ENCODE measurements around the gene NRXN3.

The NRXN3 gene

GRCh38 chr14:79530555-79530954 is 1360.4 kb downstream of the NRXN3 start:
- H3K27me3 ChIP-seq (ENCODE audit: insufficient read depth, low read length): no peaks in the 10 kb centered on the region
- no peak overlapping the region for H3K4me3 ChIP-seq (ENCODE audit: low read depth, low read length)
- no peak overlapping the region for H3K27ac ChIP-seq (ENCODE audit: low read depth, low read length)
- H3K4me1 ChIP-seq (ENCODE audit: control insufficient read depth, insufficient read depth, low read length, unreplicated experiment): no peaks in the 10 kb centered on the region
- no peaks in the 10 kb centered on the region for H3K36me3 ChIP-seq (ENCODE audit: insufficient read depth, low read length)
- H2AFZ ChIP-seq (ENCODE audit: low read length, unreplicated experiment): no peak overlapping the region
- H3K79me2 ChIP-seq (ENCODE audit: control insufficient read depth, insufficient read depth, low read length, unreplicated experiment): no peaks in the 10 kb centered on the region

GRCh38 chr14:79534703-79535353 is 1364.7 kb downstream of the NRXN3 start:
- Histone ChIP-seq H3K27me3 (ENCODE audit: insufficient read depth, low read length) (no peaks in the 10 kb centered on the region), H3K4me1 (ENCODE audit: control insufficient read depth, insufficient read depth, low read length, unreplicated experiment) (no peaks in the 10 kb centered on the region), H2AFZ (ENCODE audit: low read length, unreplicated experiment) (no peak overlapping the region), H3K27ac (ENCODE audit: low read depth, low read length) (no peak overlapping the region), H3K79me2 (ENCODE audit: control insufficient read depth, insufficient read depth, low read length, unreplicated experiment) (no peaks in the 10 kb centered on the region), H3K36me3 (ENCODE audit: insufficient read depth, low read length) (no peaks in the 10 kb centered on the region), H3K4me3 (ENCODE audit: low read depth, low read length) (no peak overlapping the region)

- H3K4me3 ChIP-seq (ENCODE audit: low read depth, low read length): no peak overlapping the region
- no peaks in the 10 kb centered on the region for H3K27me3 ChIP-seq (ENCODE audit: insufficient read depth, low read length)
- H2AFZ ChIP-seq (ENCODE audit: low read length, unreplicated experiment): no peak overlapping the region
- H3K4me1 ChIP-seq (ENCODE audit: control insufficient read depth, insufficient read depth, low read length, unreplicated experiment): peaks cover 26% of the 10 kb centered on the region
- H3K27ac ChIP-seq (ENCODE audit: low read depth, low read length): no peak overlapping the region
- no peaks in the 10 kb centered on the region for H3K79me2 ChIP-seq (ENCODE audit: control insufficient read depth, insufficient read depth, low read length, unreplicated experiment)
- no peaks in the 10 kb centered on the region for H3K36me3 ChIP-seq (ENCODE audit: insufficient read depth, low read length)
Measured at GRCh38 chr14:79540394-79540793, 1370.2 kb downstream of the NRXN3 start.

- Histone ChIP-seq H3K36me3 (ENCODE audit: insufficient read depth, low read length) (no peaks in the 10 kb centered on the region), H3K27ac (ENCODE audit: low read depth, low read length) (peak overlapping the region; percentile 68), H3K4me1 (ENCODE audit: control insufficient read depth, insufficient read depth, low read length, unreplicated experiment) (peaks cover 26% of the 10 kb centered on the region), H2AFZ (ENCODE audit: low read length, unreplicated experiment) (peak overlapping the region; percentile 81), H3K27me3 (ENCODE audit: insufficient read depth, low read length) (no peaks in the 10 kb centered on the region), H3K4me3 (ENCODE audit: low read depth, low read length) (no peak overlapping the region), H3K79me2 (ENCODE audit: control insufficient read depth, insufficient read depth, low read length, unreplicated experiment) (no peaks in the 10 kb centered on the region)
Measured at GRCh38 chr14:79542121-79542520, 1371.9 kb downstream of the NRXN3 start.

- Histone ChIP-seq H3K27me3 (ENCODE audit: insufficient read depth, low read length) (no peaks in the 10 kb centered on the region), H3K4me1 (ENCODE audit: control insufficient read depth, insufficient read depth, low read length, unreplicated experiment) (peaks cover 26% of the 10 kb centered on the region), H3K79me2 (ENCODE audit: control insufficient read depth, insufficient read depth, low read length, unreplicated experiment) (no peaks in the 10 kb centered on the region), H3K36me3 (ENCODE audit: insufficient read depth, low read length) (no peaks in the 10 kb centered on the region), H2AFZ (ENCODE audit: low read length, unreplicated experiment) (no peak overlapping the region), H3K27ac (ENCODE audit: low read depth, low read length) (peak overlapping the region; percentile 68; the same call in 1 of the 2 replicates), H3K4me3 (ENCODE audit: low read depth, low read length) (no peak overlapping the region)
Measured at GRCh38 chr14:79543348-79543747, 1373.2 kb downstream of the NRXN3 start.

DNA sequence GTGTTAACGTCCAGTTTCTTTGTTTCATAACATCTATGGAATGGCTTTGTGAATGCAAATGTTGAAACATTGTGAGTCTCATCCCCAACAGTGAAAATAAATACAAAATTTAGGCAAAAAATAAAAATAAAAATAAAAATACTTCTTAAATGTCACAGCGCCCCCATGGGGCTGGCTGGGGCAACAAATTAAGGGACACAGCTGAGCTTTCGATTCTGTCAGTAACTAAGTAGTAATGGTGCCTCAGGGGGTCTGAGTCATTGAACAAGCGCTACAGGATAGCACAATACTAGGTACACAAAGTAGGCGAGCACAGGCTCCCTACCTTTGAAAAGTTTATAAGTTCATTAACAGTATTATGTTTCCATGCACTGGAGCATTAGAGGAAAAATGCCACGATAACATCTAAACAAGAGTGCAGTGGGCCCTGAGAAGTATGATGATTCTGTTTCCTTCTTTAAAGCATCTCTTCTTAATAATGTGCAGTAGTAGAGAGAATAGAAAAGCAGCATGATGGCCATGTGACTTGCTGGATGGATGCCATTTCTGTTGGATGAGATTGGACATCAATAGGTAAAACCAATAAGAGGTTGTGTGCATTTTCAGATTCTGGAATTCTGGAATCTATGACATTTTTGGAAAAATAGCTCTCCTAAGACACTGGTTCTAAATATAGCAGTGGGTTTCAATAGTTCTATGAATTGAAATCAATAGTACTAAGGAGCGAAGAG is 1374.0 kb downstream of the NRXN3 start:
- H3K27me3 ChIP-seq (ENCODE audit: insufficient read depth, low read length): no peaks in the 10 kb centered on the region
- peak overlapping the region; percentile 33 for H2AFZ ChIP-seq (ENCODE audit: low read length, unreplicated experiment)
- H3K79me2 ChIP-seq (ENCODE audit: control insufficient read depth, insufficient read depth, low read length, unreplicated experiment): no peaks in the 10 kb centered on the region
- H3K4me1 ChIP-seq (ENCODE audit: control insufficient read depth, insufficient read depth, low read length, unreplicated experiment): peaks cover 26% of the 10 kb centered on the region
- H3K4me3 ChIP-seq (ENCODE audit: low read depth, low read length): no peak overlapping the region
- no peaks in the 10 kb centered on the region for H3K36me3 ChIP-seq (ENCODE audit: insufficient read depth, low read length)
- peak overlapping the region; percentile 46 for H3K27ac ChIP-seq (ENCODE audit: low read depth, low read length)

DNA sequence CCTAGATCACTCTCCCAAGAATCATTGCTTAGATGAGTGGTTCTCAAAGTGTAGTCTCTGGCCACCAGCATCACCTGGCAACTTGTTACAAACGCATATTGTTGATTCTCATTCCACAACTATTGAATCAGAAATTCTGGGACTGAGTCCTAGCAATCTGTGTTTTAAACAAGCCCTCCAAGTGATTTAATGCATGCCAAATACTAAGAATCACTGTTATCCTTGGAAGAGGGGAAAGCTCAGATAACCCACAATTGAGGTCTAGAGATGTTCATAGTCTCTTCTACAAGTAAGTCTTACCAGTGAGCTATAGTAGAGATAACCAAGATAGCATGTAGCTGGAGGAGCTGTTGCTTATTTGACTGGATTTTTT is 1374.5 kb downstream of the NRXN3 start:
- Histone ChIP-seq H3K27ac (ENCODE audit: low read depth, low read length) (peak overlapping the region; percentile 46), H2AFZ (ENCODE audit: low read length, unreplicated experiment) (peak overlapping the region; percentile 33), H3K79me2 (ENCODE audit: control insufficient read depth, insufficient read depth, low read length, unreplicated experiment) (no peaks in the 10 kb centered on the region), H3K4me1 (ENCODE audit: control insufficient read depth, insufficient read depth, low read length, unreplicated experiment) (peaks cover 32% of the 10 kb centered on the region), H3K36me3 (ENCODE audit: insufficient read depth, low read length) (no peaks in the 10 kb centered on the region), H3K27me3 (ENCODE audit: insufficient read depth, low read length) (no peaks in the 10 kb centered on the region), H3K4me3 (ENCODE audit: low read depth, low read length) (no peak overlapping the region)

- Histone ChIP-seq H3K4me1 (ENCODE audit: control insufficient read depth, insufficient read depth, low read length, unreplicated experiment) (peaks cover 18% of the 10 kb centered on the region), H3K27ac (ENCODE audit: low read depth, low read length) (no peak overlapping the region), H2AFZ (ENCODE audit: low read length, unreplicated experiment) (no peak overlapping the region), H3K27me3 (ENCODE audit: insufficient read depth, low read length) (no peaks in the 10 kb centered on the region), H3K4me3 (ENCODE audit: low read depth, low read length) (no peak overlapping the region), H3K79me2 (ENCODE audit: control insufficient read depth, insufficient read depth, low read length, unreplicated experiment) (no peaks in the 10 kb centered on the region), H3K36me3 (ENCODE audit: insufficient read depth, low read length) (no peaks in the 10 kb centered on the region)
Measured at GRCh38 chr14:79548836-79549235, 1378.7 kb downstream of the NRXN3 start.

GRCh38 chr14:79549515-79549914 is 1379.3 kb downstream of the NRXN3 start:
- Histone ChIP-seq H3K27ac (ENCODE audit: low read depth, low read length) (no peak overlapping the region), H3K36me3 (ENCODE audit: insufficient read depth, low read length) (no peaks in the 10 kb centered on the region), H3K79me2 (ENCODE audit: control insufficient read depth, insufficient read depth, low read length, unreplicated experiment) (no peaks in the 10 kb centered on the region), H3K27me3 (ENCODE audit: insufficient read depth, low read length) (no peaks in the 10 kb centered on the region), H3K4me1 (ENCODE audit: control insufficient read depth, insufficient read depth, low read length, unreplicated experiment) (peaks cover 13% of the 10 kb centered on the region), H2AFZ (ENCODE audit: low read length, unreplicated experiment) (no peak overlapping the region), H3K4me3 (ENCODE audit: low read depth, low read length) (no peak overlapping the region)

GRCh38 chr14:79551523-79551922 is 1381.3 kb downstream of the NRXN3 start:
- Histone ChIP-seq H3K27me3 (ENCODE audit: insufficient read depth, low read length) (no peaks in the 10 kb centered on the region), H3K36me3 (ENCODE audit: insufficient read depth, low read length) (no peaks in the 10 kb centered on the region), H3K27ac (ENCODE audit: low read depth, low read length) (no peak overlapping the region), H3K4me3 (ENCODE audit: low read depth, low read length) (no peak overlapping the region), H2AFZ (ENCODE audit: low read length, unreplicated experiment) (no peak overlapping the region), H3K4me1 (ENCODE audit: control insufficient read depth, insufficient read depth, low read length, unreplicated experiment) (peaks cover 7% of the 10 kb centered on the region), H3K79me2 (ENCODE audit: control insufficient read depth, insufficient read depth, low read length, unreplicated experiment) (no peaks in the 10 kb centered on the region)

- H2AFZ ChIP-seq (ENCODE audit: low read length, unreplicated experiment): no peak overlapping the region
- no peaks in the 10 kb centered on the region for H3K36me3 ChIP-seq (ENCODE audit: insufficient read depth, low read length)
- H3K4me3 ChIP-seq (ENCODE audit: low read depth, low read length): no peak overlapping the region
- no peaks in the 10 kb centered on the region for H3K79me2 ChIP-seq (ENCODE audit: control insufficient read depth, insufficient read depth, low read length, unreplicated experiment)
- H3K27me3 ChIP-seq (ENCODE audit: insufficient read depth, low read length): no peaks in the 10 kb centered on the region
- H3K27ac ChIP-seq (ENCODE audit: low read depth, low read length): no peak overlapping the region
- peaks cover 7% of the 10 kb centered on the region for H3K4me1 ChIP-seq (ENCODE audit: control insufficient read depth, insufficient read depth, low read length, unreplicated experiment)
Measured at GRCh38 chr14:79552778-79553177, 1382.6 kb downstream of the NRXN3 start.

Measured in ACC112 (cell line).